ENCODE results near the gene TSPAN33. TPM values are rescaled to one million over a fixed set of nuclear protein-coding genes. Genes with fewer than 3 reads are reported as not detected.
A peak's percentile ranks its signal among the peaks of the same experiment; 100 is the strongest.
"Not testable (repeated sequence)": the region's sequence is repeated elsewhere in the genome, so short reads cannot be mapped to it uniquely, and the experiment has no call there.

TSPAN33 gene
- 7.7 TPM for total RNA-seq (ENCODE audit: insufficient read depth, low replicate concordance)

GRCh38 chr7:129144095-129144833 lies at the start of gene TSPAN33:
Gene TSPAN33 (plus strand): TSS chr7:129144707. CDS start chr7:129144981, 274 bp downstream.
- DNase-seq (ENCODE audit: low spot score), result peak; percentile 73

GRCh38 chr7:129095258-129095657 lies 49.2 kb upstream of the TSPAN33 start:
- no peak for DNase-seq (ENCODE audit: low spot score)

GRCh38 chr7:129098409-129099084 lies 46.0 kb upstream of the TSPAN33 start:
- no peak for DNase-seq (ENCODE audit: low spot score)

GRCh38 chr7:129100827-129101166 lies 43.7 kb upstream of the TSPAN33 start:
- DNase-seq (ENCODE audit: low spot score), result no peak

- no peak for DNase-seq (ENCODE audit: low spot score)
Observed at GRCh38 chr7:129101746-129102145, 42.8 kb upstream of the TSPAN33 start.

GRCh38 chr7:129103561-129104324 lies 40.8 kb upstream of the TSPAN33 start:
- DNase-seq (ENCODE audit: low spot score), result no peak

GRCh38 chr7:129108581-129108980 lies 35.9 kb upstream of the TSPAN33 start:
- no peak for DNase-seq (ENCODE audit: low spot score)

- no peak for DNase-seq (ENCODE audit: low spot score)
Observed at GRCh38 chr7:129110258-129110981, 34.1 kb upstream of the TSPAN33 start.

- no peak for DNase-seq (ENCODE audit: low spot score)
Observed at GRCh38 chr7:129110982-129111376, 33.5 kb upstream of the TSPAN33 start.

GRCh38 chr7:129115676-129116075 lies 28.8 kb upstream of the TSPAN33 start:
- no peak for DNase-seq (ENCODE audit: low spot score)

- no peak for DNase-seq (ENCODE audit: low spot score)
Observed at GRCh38 chr7:129118182-129118581, 26.3 kb upstream of the TSPAN33 start.

GRCh38 chr7:129118976-129119375 lies 25.5 kb upstream of the TSPAN33 start:
- DNase-seq (ENCODE audit: low spot score), result no peak

- not testable (repeated sequence) for DNase-seq (ENCODE audit: low spot score)
Observed at GRCh38 chr7:129121501-129122077, 22.9 kb upstream of the TSPAN33 start.

GRCh38 chr7:129122078-129122750 lies 22.3 kb upstream of the TSPAN33 start:
- peak; percentile 18 for DNase-seq (ENCODE audit: low spot score)

GRCh38 chr7:129122751-129123509 lies 21.6 kb upstream of the TSPAN33 start:
- no peak for DNase-seq (ENCODE audit: low spot score)

GRCh38 chr7:129123510-129123857 lies 21.0 kb upstream of the TSPAN33 start:
- no peak for DNase-seq (ENCODE audit: low spot score)

- no peak for DNase-seq (ENCODE audit: low spot score)
Observed at GRCh38 chr7:129126314-129126713, 18.2 kb upstream of the TSPAN33 start.

- DNase-seq (ENCODE audit: low spot score), result no peak
Observed at GRCh38 chr7:129127154-129127553, 17.4 kb upstream of the TSPAN33 start.

GRCh38 chr7:129127601-129128000 lies 16.9 kb upstream of the TSPAN33 start:
- DNase-seq (ENCODE audit: low spot score), result no peak

- DNase-seq (ENCODE audit: low spot score), result peak; percentile 22
Observed at GRCh38 chr7:129134356-129134987, 10.0 kb upstream of the TSPAN33 start.
